Ovary (tissue), 3 donors: ENCODE data around the gene MARCHF2.

Source experiments
- EP300 ChIP-seq: sonication (generic); formaldehyde crosslinking; IDR thresholded peaks from one replicate; pipeline ENCODE4 v1.6.1; 2017; ENCODE audit warnings: antibody characterized with exemption
- TF ChIP-seq, protein P1 (sequence below), 3 donors: fragments of 450-650 bp in 2 of 3; fragments of 200-600 bp in 1 of 3; IDR thresholded peaks; one replicate each; pipeline versions ENCODE4 v1.5.1 to v1.8.0; 2016 to 2022; ENCODE audit warnings: antibody characterized with exemption in 3 of 3, mild to moderate bottlenecking in 1 of 3
- donor health status: DM: no; HTN: no; CAD: no.

DNA sequence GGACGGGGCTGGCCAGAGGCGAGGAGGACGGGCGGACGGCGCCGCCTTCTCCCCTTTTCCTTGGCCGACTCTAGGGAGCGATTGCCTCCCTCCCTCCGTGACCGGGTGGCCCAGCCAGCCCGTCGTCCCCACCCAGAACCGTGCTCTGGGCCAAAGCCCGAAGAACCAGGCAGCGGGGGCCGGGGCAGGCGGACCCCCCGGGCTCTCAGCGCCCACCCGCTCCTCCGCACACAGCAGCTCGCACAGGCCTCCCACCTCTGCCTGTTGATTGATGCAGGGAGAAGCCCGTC is 9.3 kb upstream of the MARCHF2 start:
- TF ChIP-seq, protein P1, sequence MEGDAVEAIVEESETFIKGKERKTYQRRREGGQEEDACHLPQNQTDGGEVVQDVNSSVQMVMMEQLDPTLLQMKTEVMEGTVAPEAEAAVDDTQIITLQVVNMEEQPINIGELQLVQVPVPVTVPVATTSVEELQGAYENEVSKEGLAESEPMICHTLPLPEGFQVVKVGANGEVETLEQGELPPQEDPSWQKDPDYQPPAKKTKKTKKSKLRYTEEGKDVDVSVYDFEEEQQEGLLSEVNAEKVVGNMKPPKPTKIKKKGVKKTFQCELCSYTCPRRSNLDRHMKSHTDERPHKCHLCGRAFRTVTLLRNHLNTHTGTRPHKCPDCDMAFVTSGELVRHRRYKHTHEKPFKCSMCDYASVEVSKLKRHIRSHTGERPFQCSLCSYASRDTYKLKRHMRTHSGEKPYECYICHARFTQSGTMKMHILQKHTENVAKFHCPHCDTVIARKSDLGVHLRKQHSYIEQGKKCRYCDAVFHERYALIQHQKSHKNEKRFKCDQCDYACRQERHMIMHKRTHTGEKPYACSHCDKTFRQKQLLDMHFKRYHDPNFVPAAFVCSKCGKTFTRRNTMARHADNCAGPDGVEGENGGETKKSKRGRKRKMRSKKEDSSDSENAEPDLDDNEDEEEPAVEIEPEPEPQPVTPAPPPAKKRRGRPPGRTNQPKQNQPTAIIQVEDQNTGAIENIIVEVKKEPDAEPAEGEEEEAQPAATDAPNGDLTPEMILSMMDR (IDR thresholded peaks at IDR 0.05) = no peak
- TF ChIP-seq EP300 = no peak
